CD8-positive, alpha-beta memory T cell (primary cell): ENCODE data around the gene ADGRF5. TPM values are rescaled to one million over a fixed set of nuclear protein-coding genes. Genes with fewer than 3 reads are reported as not detected.

ENCODE experiments used
- CTCF ChIA-PET: fragments of 350-600 bp; sonication (Branson Sonifier 250); formaldehyde crosslinking; loops from one replicate; lab custom pipeline; 2021; ENCODE audit warnings: antibody characterized with exemption; lab: Charles Lee
- POLR2A ChIA-PET: fragments of 350-600 bp; sonication (Branson Sonifier 250); formaldehyde crosslinking; loops from one replicate; lab custom pipeline; 2021; ENCODE audit warnings: antibody characterized with exemption; lab: Charles Lee
- DNase-seq, 5 donors: peaks; one replicate each; pipeline versions ENCODE4 v3.0.0 to v3.0.0-alpha.2; 2020 to 2022; ENCODE audit warnings: mixed read lengths in 1 of 5
- H3K27ac ChIP-seq: one replicate; pipeline ENCODE4 v1.7.0; 2013; ENCODE audit warnings: low read depth, mild to moderate bottlenecking, low read length, moderate library complexity
- H3K27me3 ChIP-seq: 2 replicates; pipeline ENCODE4 v1.7.0; 2013; ENCODE audit warnings: low read length, mild to moderate bottlenecking; ENCODE audit not compliant: insufficient read depth, poor library complexity, severe bottlenecking
- H3K36me3 ChIP-seq: 2 replicates; pipeline ENCODE4 v1.7.0; 2013; ENCODE audit warnings: mild to moderate bottlenecking, low read length, moderate library complexity; ENCODE audit not compliant: insufficient read depth
- H3K4me1 ChIP-seq: 2 replicates; pipeline ENCODE4 v1.7.0; 2013; ENCODE audit warnings: mild to moderate bottlenecking, low read length, moderate library complexity; ENCODE audit not compliant: insufficient read depth
- H3K4me3 ChIP-seq: 2 replicates; pipeline ENCODE4 v1.7.0; 2013; ENCODE audit warnings: mild to moderate bottlenecking, low read length
- H3K9me3 ChIP-seq: 2 replicates; pipeline ENCODE4 v1.7.0; 2013; ENCODE audit warnings: mild to moderate bottlenecking, low read length
- H3K27ac Mint-ChIP-seq, 8 donors: one replicate each; pipeline ENCODE4 v1.8.0; 2020 to 2021; ENCODE audit warnings: mixed read lengths in 8 of 8, mild to moderate bottlenecking in 6 of 8, inconsistent platforms in 3 of 8, moderate library complexity in 3 of 8
- H3K27me3 Mint-ChIP-seq, 2 donors: one replicate each; pipeline ENCODE4 v1.8.0; 2020 to 2021; ENCODE audit warnings: mixed read lengths in 2 of 2, mild to moderate bottlenecking in 1 of 2, moderate library complexity in 1 of 2
- H3K36me3 Mint-ChIP-seq, 3 donors: one replicate each; pipeline ENCODE4 v1.8.0; 2020 to 2021; ENCODE audit warnings: mixed read lengths in 3 of 3, inconsistent platforms in 1 of 3, mild to moderate bottlenecking in 1 of 3
- H3K4me1 Mint-ChIP-seq, 3 donors: one replicate each; pipeline ENCODE4 v1.8.0; 2020 to 2021; ENCODE audit warnings: mixed read lengths in 3 of 3, inconsistent platforms in 1 of 3, mild to moderate bottlenecking in 1 of 3
- H3K4me3 Mint-ChIP-seq, 7 donors: one replicate each; pipeline ENCODE4 v1.8.0; 2020 to 2021; ENCODE audit warnings: mixed read lengths in 7 of 7, mild to moderate bottlenecking in 6 of 7, moderate library complexity in 4 of 7, inconsistent platforms in 2 of 7
- H3K9me3 Mint-ChIP-seq, 5 donors: one replicate each; pipeline ENCODE4 v1.8.0; 2020 to 2022; ENCODE audit warnings: mixed read lengths in 5 of 5, mild to moderate bottlenecking in 3 of 5, moderate library complexity in 2 of 5, inconsistent platforms in 1 of 5
- polyA plus RNA-seq: library from polyadenylated mRNA; unstranded; fragments of 300-500 nt; fragmentation: Illumina TruSeq; gene quantifications from one replicate; pipeline ENCODE4 v1.2.3, GENCODE V29; 2021
- total RNA-seq, 2 experiments: library from RNA; stranded (reverse); gene quantifications; one replicate each; pipeline ENCODE4 v1.2.3, GENCODE V29; 2021

Gene ADGRF5
- total and polyA plus RNA-seq, 3 experiments from 2014 or later, result not detected

- no peak overlapping the region for H3K4me3 Mint-ChIP-seq
- ChIA-PET POLR2A (no interaction called here), CTCF (no interaction called here)
- H3K36me3 ChIP-seq, result no peaks in the 10 kb centered on the region
- no peaks in the 10 kb centered on the region for H3K9me3 ChIP-seq
- H3K4me1 Mint-ChIP-seq, result no peaks in the 10 kb centered on the region
- no peak overlapping the region for H3K4me3 ChIP-seq
- H3K4me1 ChIP-seq, result no peaks in the 10 kb centered on the region
- peaks cover 1% of the 10 kb centered on the region in 2 donors for H3K27me3 Mint-ChIP-seq
- H3K27ac ChIP-seq, result no peak overlapping the region
- H3K36me3 Mint-ChIP-seq, result no peaks in the 10 kb centered on the region
- peaks cover 0 to 2% (median 0%) of the 10 kb centered on the region in 5 donors for H3K9me3 Mint-ChIP-seq
- H3K27ac Mint-ChIP-seq, result no peak overlapping the region
- no peaks in the 10 kb centered on the region for H3K27me3 ChIP-seq
- DNase-seq, result no peak
These were observed 37.7 kb upstream of the ADGRF5 start for GRCh38 chr6:46959419-46959818.

- ChIA-PET POLR2A (no interaction called here), CTCF (no interaction called here)
- Mint-ChIP-seq H3K9me3 (peaks cover 0 to 2% (median 0%) of the 10 kb centered on the region in 5 donors), H3K27ac (no peak overlapping the region), H3K4me3 (no peak overlapping the region), H3K27me3 (peaks cover 4 to 17% of the 10 kb centered on the region in 2 donors), H3K36me3 (no peaks in the 10 kb centered on the region), H3K4me1 (no peaks in the 10 kb centered on the region)
- Histone ChIP-seq H3K4me1 (no peaks in the 10 kb centered on the region), H3K9me3 (no peaks in the 10 kb centered on the region), H3K27me3 (no peaks in the 10 kb centered on the region), H3K4me3 (no peak overlapping the region), H3K27ac (no peak overlapping the region), H3K36me3 (no peaks in the 10 kb centered on the region)
- DNase-seq, result no peak
These were observed 34.7 kb upstream of the ADGRF5 start for GRCh38 chr6:46956409-46956808.

GRCh38 chr6:46954837-46955451 lies 33.2 kb upstream of the ADGRF5 start:
- no peaks in the 10 kb centered on the region for H3K36me3 Mint-ChIP-seq
- H3K4me3 ChIP-seq, result no peak overlapping the region
- H3K9me3 ChIP-seq, result no peaks in the 10 kb centered on the region
- no peak overlapping the region for H3K27ac Mint-ChIP-seq
- H3K9me3 Mint-ChIP-seq, result peaks cover 0 to 2% (median 0%) of the 10 kb centered on the region in 5 donors
- CTCF ChIA-PET, result no interaction called here
- H3K36me3 ChIP-seq, result no peaks in the 10 kb centered on the region
- H3K4me3 Mint-ChIP-seq, result no peak overlapping the region
- no peaks in the 10 kb centered on the region for H3K27me3 ChIP-seq
- H3K4me1 ChIP-seq, result no peaks in the 10 kb centered on the region
- POLR2A ChIA-PET, result no interaction called here
- peaks cover 4 to 17% of the 10 kb centered on the region in 2 donors for H3K27me3 Mint-ChIP-seq
- no peaks in the 10 kb centered on the region for H3K4me1 Mint-ChIP-seq
- no peak for DNase-seq
- H3K27ac ChIP-seq, result no peak overlapping the region

- H3K4me3 ChIP-seq, result no peak overlapping the region
- no peak overlapping the region for H3K27ac ChIP-seq
- no peak overlapping the region for H3K4me3 Mint-ChIP-seq
- no peaks in the 10 kb centered on the region for H3K27me3 ChIP-seq
- no peak for DNase-seq
- H3K4me1 Mint-ChIP-seq, result no peaks in the 10 kb centered on the region
- H3K27ac Mint-ChIP-seq, result no peak overlapping the region
- no peaks in the 10 kb centered on the region for H3K36me3 ChIP-seq
- no peaks in the 10 kb centered on the region for H3K36me3 Mint-ChIP-seq
- CTCF ChIA-PET, result no interaction called here
- no peaks in the 10 kb centered on the region for H3K9me3 ChIP-seq
- no peaks in the 10 kb centered on the region for H3K4me1 ChIP-seq
- peaks cover 4 to 17% of the 10 kb centered on the region in 2 donors for H3K27me3 Mint-ChIP-seq
- H3K9me3 Mint-ChIP-seq, result peaks cover 0 to 4% (median 0%) of the 10 kb centered on the region in 5 donors
- POLR2A ChIA-PET, result no interaction called here
These were observed 32.2 kb upstream of the ADGRF5 start for GRCh38 chr6:46953921-46954320.

GRCh38 chr6:46949632-46950280 lies 28.0 kb upstream of the ADGRF5 start:
- no peak for DNase-seq
- H3K9me3 ChIP-seq, result no peaks in the 10 kb centered on the region
- no peak overlapping the region for H3K4me3 Mint-ChIP-seq
- CTCF ChIA-PET, result no interaction called here
- no peak overlapping the region for H3K4me3 ChIP-seq
- peaks cover 0 to 3% (median 0%) of the 10 kb centered on the region in 5 donors for H3K9me3 Mint-ChIP-seq
- peaks cover 10 to 20% of the 10 kb centered on the region in 2 donors for H3K27me3 Mint-ChIP-seq
- no peaks in the 10 kb centered on the region for H3K4me1 ChIP-seq
- POLR2A ChIA-PET, result no interaction called here
- H3K27ac ChIP-seq, result no peak overlapping the region
- no peaks in the 10 kb centered on the region for H3K27me3 ChIP-seq
- H3K36me3 ChIP-seq, result no peaks in the 10 kb centered on the region
- H3K4me1 Mint-ChIP-seq, result no peaks in the 10 kb centered on the region
- peaks cover 0 to 2% (median 0%) of the 10 kb centered on the region in 3 donors for H3K36me3 Mint-ChIP-seq
- H3K27ac Mint-ChIP-seq, result no peak overlapping the region

- H3K4me3 ChIP-seq, result no peak overlapping the region
- H3K4me1 Mint-ChIP-seq, result no peaks in the 10 kb centered on the region
- H3K36me3 ChIP-seq, result no peaks in the 10 kb centered on the region
- no peak for DNase-seq
- no peak overlapping the region for H3K27ac ChIP-seq
- H3K27me3 ChIP-seq, result no peaks in the 10 kb centered on the region
- H3K36me3 Mint-ChIP-seq, result peaks cover 0 to 2% (median 0%) of the 10 kb centered on the region in 3 donors
- peaks cover 11 to 13% of the 10 kb centered on the region in 2 donors for H3K27me3 Mint-ChIP-seq
- no peaks in the 10 kb centered on the region for H3K9me3 ChIP-seq
- no peaks in the 10 kb centered on the region for H3K4me1 ChIP-seq
- CTCF ChIA-PET, result no interaction called here
- no peak overlapping the region for H3K27ac Mint-ChIP-seq
- POLR2A ChIA-PET, result no interaction called here
- no peak overlapping the region for H3K4me3 Mint-ChIP-seq
- peaks cover 0 to 3% (median 0%) of the 10 kb centered on the region in 5 donors for H3K9me3 Mint-ChIP-seq
These were observed 27.0 kb upstream of the ADGRF5 start for GRCh38 chr6:46948699-46949098.

GRCh38 chr6:46947497-46947896 lies 25.8 kb upstream of the ADGRF5 start:
- Histone ChIP-seq H3K27ac (no peak overlapping the region), H3K4me1 (no peaks in the 10 kb centered on the region), H3K4me3 (no peak overlapping the region), H3K27me3 (no peaks in the 10 kb centered on the region), H3K9me3 (no peaks in the 10 kb centered on the region), H3K36me3 (no peaks in the 10 kb centered on the region)
- Mint-ChIP-seq H3K27ac (no peak overlapping the region), H3K27me3 (peaks cover 6 to 8% of the 10 kb centered on the region in 2 donors), H3K4me1 (no peaks in the 10 kb centered on the region), H3K36me3 (peaks cover 0 to 2% (median 0%) of the 10 kb centered on the region in 3 donors), H3K4me3 (no peak overlapping the region), H3K9me3 (peaks cover 0 to 3% (median 0%) of the 10 kb centered on the region in 5 donors)
- POLR2A ChIA-PET, result no interaction called here
- no peak for DNase-seq
- CTCF ChIA-PET, result no interaction called here

- no peaks in the 10 kb centered on the region for H3K4me1 Mint-ChIP-seq
- peaks cover 4 to 19% of the 10 kb centered on the region in 2 donors for H3K27me3 Mint-ChIP-seq
- no peaks in the 10 kb centered on the region for H3K27me3 ChIP-seq
- DNase-seq, result no peak
- no peak overlapping the region for H3K27ac Mint-ChIP-seq
- no peaks in the 10 kb centered on the region for H3K9me3 ChIP-seq
- no peak overlapping the region for H3K4me3 ChIP-seq
- H3K36me3 Mint-ChIP-seq, result no peaks in the 10 kb centered on the region
- CTCF ChIA-PET, result no interaction called here
- no peak overlapping the region for H3K4me3 Mint-ChIP-seq
- no peaks in the 10 kb centered on the region for H3K36me3 ChIP-seq
- H3K27ac ChIP-seq, result no peak overlapping the region
- peaks cover 0 to 5% (median 0%) of the 10 kb centered on the region in 5 donors for H3K9me3 Mint-ChIP-seq
- H3K4me1 ChIP-seq, result no peaks in the 10 kb centered on the region
- POLR2A ChIA-PET, result no interaction called here
These were observed 18.9 kb upstream of the ADGRF5 start for GRCh38 chr6:46940433-46941226.
